Gastrocnemius medialis (tissue), 4 donors: ENCODE results near the gene DMKN. TPM values are rescaled to one million over a fixed set of nuclear protein-coding genes. Genes with fewer than 3 reads are reported as not detected.

Experiments
- ATAC-seq, 2 donors: fragments of 150-250 bp; one replicate each; pipeline ENCODE4 v1.9.1; 2016
- DNase-seq, 2 donors: peaks; one replicate each; pipeline ENCODE4 v3.0.0-alpha.2; 2019
- H3K27ac ChIP-seq, 4 donors: fragments of 200-600 bp; sonication (generic); 1 replicate in 1 of 4; 2 replicates in 3 of 4; pipeline ENCODE4 v1.5.1; 2016 to 2018; ENCODE audit warnings: mild to moderate bottlenecking in 2 of 4, moderate library complexity in 1 of 4
- H3K27me3 ChIP-seq, 3 donors: fragments of 200-600 bp; sonication (generic) in 2 of 3; 1 replicate in 1 of 3; 2 replicates in 2 of 3; pipeline versions ENCODE4 v1.5.1 to v1.6.0; 2016 to 2019; ENCODE audit warnings: mild to moderate bottlenecking in 1 of 3, moderate library complexity in 1 of 3
- H3K36me3 ChIP-seq, 2 donors: fragments of 200-600 bp; sonication (generic) in 1 of 2; one replicate each; pipeline ENCODE4 v1.5.1; 2017 to 2018
- H3K4me1 ChIP-seq, 2 donors: fragments of 200-600 bp; sonication (generic) in 1 of 2; one replicate each; pipeline ENCODE4 v1.5.1; 2016 to 2017; ENCODE audit warnings: mild to moderate bottlenecking in 2 of 2
- H3K4me3 ChIP-seq, 4 donors: fragments of 200-600 bp; sonication (generic) in 3 of 4; 1 replicate in 1 of 4; 2 replicates in 3 of 4; pipeline ENCODE4 v1.5.1; 2016 to 2019; ENCODE audit warnings: mild to moderate bottlenecking in 2 of 4
- H3K9me3 ChIP-seq, 3 donors: fragments of 200-600 bp; sonication (generic) in 2 of 3; 1 replicate in 1 of 3; 2 replicates in 2 of 3; pipeline ENCODE4 v1.5.1; 2016 to 2019
- POLR2A ChIP-seq, 2 donors: fragments of 450-650 bp; IDR thresholded peaks; one replicate each; pipeline ENCODE4 v1.6.1; 2017; ENCODE audit warnings: antibody characterized with exemption in 2 of 2, mild to moderate bottlenecking in 2 of 2, moderate library complexity in 2 of 2
- in situ Hi-C, 4 donors: fragments of 200-750 bp; cut with MboI; loops; one replicate each; pipeline versions ENCODE4 v1.15.0 to v1.8.0; 2017; ENCODE audit warnings: low sequenced_read_pairs in 4 of 4
- intact Hi-C: fragments of 100-400 bp; cut with DNase I; formaldehyde crosslinking; loops from one replicate; pipeline ENCODE4 v1.15.1; 2023; ENCODE audit warnings: low total_unique reads
- total RNA-seq, 4 donors: library from RNA; depleted of rRNA; stranded (reverse); fragments of >200 nt; gene quantifications; one replicate each; pipeline versions ENCODE4 v1.1.0 to v1.2.3, GENCODE V29; 2016
- TF ChIP-seq, protein P1 (sequence below), 5 experiments: fragments of 450-650 bp in 3 of 5; fragments of 200-600 bp in 2 of 5; sonication (generic) in 2 of 5; IDR thresholded peaks in 4 of 5; conservative IDR thresholded peaks in 1 of 5; 1 replicate in 4 of 5; 2 replicates in 1 of 5; pipeline ENCODE4 v1.5.1; 2016 to 2019; ENCODE audit warnings: antibody characterized with exemption in 5 of 5, mild to moderate bottlenecking in 3 of 5, moderate library complexity in 3 of 5

Gene DMKN
- total RNA-seq, 4 donors from 2014 or later, result 0.89 TPM; not detected in 3

DNA sequence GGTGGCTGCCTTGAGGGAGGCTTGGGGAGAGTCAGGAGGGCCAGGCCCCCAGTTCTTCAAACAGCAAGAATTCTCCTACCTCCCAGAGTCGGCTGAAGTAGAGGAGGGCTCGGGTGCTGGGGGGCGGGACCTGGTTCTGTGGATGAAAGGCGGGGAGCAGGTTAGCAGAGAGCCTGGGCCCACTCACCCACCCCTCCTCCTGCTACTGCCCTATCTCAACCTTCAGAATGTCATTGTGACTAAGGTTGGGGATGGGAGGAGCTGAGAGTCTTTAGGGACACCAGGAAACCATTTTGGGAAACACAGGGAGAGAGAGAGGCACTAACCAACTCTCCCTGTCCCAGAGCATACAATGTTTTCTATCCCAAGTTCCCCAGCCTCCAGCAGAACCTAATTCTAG is 10.7 kb downstream of the DMKN start:
- Histone ChIP-seq H3K9me3 (no peaks in the 10 kb centered on the region), H3K36me3 (no peaks in the 10 kb centered on the region), H3K27me3 (peaks cover 4 to 10% (median 5%) of the 10 kb centered on the region in 3 donors), H3K27ac (no peak overlapping the region), H3K4me3 (no peak overlapping the region), H3K4me1 (no peaks in the 10 kb centered on the region)
- no peak for TF ChIP-seq POLR2A (IDR thresholded peaks at IDR 0.05)
- TF ChIP-seq, protein P1, sequence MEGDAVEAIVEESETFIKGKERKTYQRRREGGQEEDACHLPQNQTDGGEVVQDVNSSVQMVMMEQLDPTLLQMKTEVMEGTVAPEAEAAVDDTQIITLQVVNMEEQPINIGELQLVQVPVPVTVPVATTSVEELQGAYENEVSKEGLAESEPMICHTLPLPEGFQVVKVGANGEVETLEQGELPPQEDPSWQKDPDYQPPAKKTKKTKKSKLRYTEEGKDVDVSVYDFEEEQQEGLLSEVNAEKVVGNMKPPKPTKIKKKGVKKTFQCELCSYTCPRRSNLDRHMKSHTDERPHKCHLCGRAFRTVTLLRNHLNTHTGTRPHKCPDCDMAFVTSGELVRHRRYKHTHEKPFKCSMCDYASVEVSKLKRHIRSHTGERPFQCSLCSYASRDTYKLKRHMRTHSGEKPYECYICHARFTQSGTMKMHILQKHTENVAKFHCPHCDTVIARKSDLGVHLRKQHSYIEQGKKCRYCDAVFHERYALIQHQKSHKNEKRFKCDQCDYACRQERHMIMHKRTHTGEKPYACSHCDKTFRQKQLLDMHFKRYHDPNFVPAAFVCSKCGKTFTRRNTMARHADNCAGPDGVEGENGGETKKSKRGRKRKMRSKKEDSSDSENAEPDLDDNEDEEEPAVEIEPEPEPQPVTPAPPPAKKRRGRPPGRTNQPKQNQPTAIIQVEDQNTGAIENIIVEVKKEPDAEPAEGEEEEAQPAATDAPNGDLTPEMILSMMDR (IDR thresholded peaks at IDR 0.05 in 4 of 5, conservative IDR thresholded peaks at IDR 0.05 in 1 of 5), result no peak
- ATAC-seq (no peak), DNase-seq (no peak)
- intact Hi-C loops, result no loop called here
- in situ Hi-C loops, result no loop called here

DNA sequence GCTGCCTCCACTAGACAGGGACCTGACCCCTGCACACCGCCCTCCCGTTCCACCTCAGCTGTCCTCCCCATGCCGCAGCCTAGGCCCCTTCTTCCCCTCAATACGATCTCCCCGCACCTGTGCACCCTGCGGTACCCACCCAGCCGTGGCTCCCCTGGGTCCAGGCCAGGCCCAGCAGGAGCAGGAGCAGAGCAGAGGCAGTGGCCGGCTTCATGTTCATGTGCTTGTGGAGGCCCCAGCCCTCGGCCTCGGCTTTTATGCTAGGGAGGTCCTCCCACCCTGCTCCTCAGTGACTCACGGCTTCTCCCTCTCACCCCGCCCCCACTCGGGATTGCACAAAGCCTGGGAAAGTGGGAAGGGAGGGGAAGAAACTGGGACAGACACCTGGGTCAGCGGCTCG is 11.8 kb downstream of the DMKN start:
- H3K27me3 ChIP-seq, result peaks cover 0 to 3% (median 0%) of the 10 kb centered on the region in 3 donors
- H3K27ac ChIP-seq, result no peak overlapping the region
- in situ Hi-C loops, result no loop called here
- no peaks in the 10 kb centered on the region for H3K4me1 ChIP-seq
- ATAC-seq (no peak), DNase-seq (no peak)
- H3K4me3 ChIP-seq, result no peak overlapping the region
- no peaks in the 10 kb centered on the region for H3K36me3 ChIP-seq
- no peak for TF ChIP-seq POLR2A (IDR thresholded peaks at IDR 0.05)
- TF ChIP-seq, protein P1 (IDR thresholded peaks at IDR 0.05 in 4 of 5, conservative IDR thresholded peaks at IDR 0.05 in 1 of 5), result no peak
- no peaks in the 10 kb centered on the region for H3K9me3 ChIP-seq
- intact Hi-C loops, result no loop called here

DNA sequence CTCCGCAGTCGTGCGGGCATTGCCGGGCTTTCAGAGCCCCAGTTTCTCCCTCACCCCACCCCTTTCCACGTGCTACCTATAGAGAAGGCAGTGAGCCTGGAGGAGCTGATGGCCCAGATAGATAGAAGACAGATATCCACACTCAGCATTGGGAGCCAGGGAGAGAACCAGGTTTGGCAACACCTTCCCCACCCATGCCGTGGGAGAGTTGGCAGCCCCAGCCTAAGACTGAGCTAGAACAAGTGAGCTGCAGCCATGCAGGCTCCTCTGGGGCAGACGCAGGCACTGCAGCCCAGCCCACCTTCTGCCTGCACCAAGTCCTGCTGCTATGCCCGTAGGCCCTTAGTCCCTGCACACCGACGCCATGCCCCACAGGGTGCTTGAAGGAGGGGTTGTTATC is 12.8 kb downstream of the DMKN start:
- Histone ChIP-seq H3K27me3 (peaks cover 0 to 3% (median 0%) of the 10 kb centered on the region in 3 donors), H3K4me3 (no peak overlapping the region), H3K27ac (no peak overlapping the region), H3K4me1 (no peaks in the 10 kb centered on the region), H3K9me3 (no peaks in the 10 kb centered on the region), H3K36me3 (no peaks in the 10 kb centered on the region)
- in situ Hi-C loops, result no loop called here
- no peak for DNase-seq
- intact Hi-C loops, result no loop called here
- no peak for ATAC-seq
- no peak for TF ChIP-seq POLR2A (IDR thresholded peaks at IDR 0.05)
- TF ChIP-seq, protein P1 (IDR thresholded peaks at IDR 0.05 in 4 of 5, conservative IDR thresholded peaks at IDR 0.05 in 1 of 5), result no peak

DNA sequence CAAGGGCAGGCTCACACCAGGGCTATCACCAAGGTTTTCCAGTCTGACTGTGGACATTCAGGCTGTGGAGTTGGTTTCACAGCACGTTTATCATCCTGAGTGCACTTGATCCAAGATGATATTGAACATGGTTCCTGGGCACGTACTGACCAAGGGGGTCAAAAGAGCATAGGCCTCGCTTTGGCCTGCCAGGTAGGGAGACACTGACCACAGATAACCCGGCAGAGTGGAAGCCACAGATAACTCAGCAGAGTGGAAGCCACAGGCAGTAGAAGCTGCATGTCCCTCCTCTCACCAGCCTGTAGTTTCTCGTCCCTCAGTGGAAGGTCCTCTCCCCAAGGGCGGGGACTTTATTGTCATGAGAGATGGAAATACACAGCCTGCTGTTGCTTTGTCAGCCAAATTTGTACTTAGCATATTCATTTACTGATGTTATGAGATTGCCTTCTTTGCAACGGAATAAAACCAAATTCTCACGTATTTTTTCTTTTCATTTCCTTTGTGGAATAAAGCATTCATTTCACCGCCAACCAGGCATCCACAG is 14.4 kb downstream of the DMKN start:
- no peak for DNase-seq
- H3K4me3 ChIP-seq, result no peak overlapping the region
- intact Hi-C loops, result loop anchor here (10.0 kb wide), 1 partner anchor 144 kb away; the partner anchor contains the start of gene FFAR3
- no peak overlapping the region for H3K27ac ChIP-seq
- no peak for TF ChIP-seq POLR2A (IDR thresholded peaks at IDR 0.05)
- TF ChIP-seq, protein P1 (IDR thresholded peaks at IDR 0.05 in 4 of 5, conservative IDR thresholded peaks at IDR 0.05 in 1 of 5), result no peak
- in situ Hi-C loops, result loop anchor here in 1 of 4 donors (10.0 kb wide), 1 partner anchor 154 kb away; the partner anchor contains the start of gene FFAR1
- H3K4me1 ChIP-seq, result peaks cover 0 to 3% of the 10 kb centered on the region in 2 donors
- H3K27me3 ChIP-seq, result peaks cover 0 to 3% (median 0%) of the 10 kb centered on the region in 3 donors
- H3K9me3 ChIP-seq, result no peaks in the 10 kb centered on the region
- no peak for ATAC-seq
- H3K36me3 ChIP-seq, result no peaks in the 10 kb centered on the region
